Omental fat pad (tissue), 4 donors: ENCODE results near the gene MEF2C. TPM values are rescaled to one million over a fixed set of nuclear protein-coding genes. Genes with fewer than 3 reads are reported as not detected.
"Not testable (repeated sequence)": the region's sequence is repeated elsewhere in the genome, so short reads cannot be mapped to it uniquely, and the experiment has no call there.

ENCODE experiments used
- ATAC-seq: fragments of 150-250 bp; one replicate; pipeline ENCODE4 v1.9.1; 2016; ENCODE audit warnings: mild to moderate bottlenecking, moderate library complexity; ENCODE audit not compliant: low FRiP score
- DNase-seq: peaks from one replicate; pipeline ENCODE4 v3.0.0-alpha.2; 2019; ENCODE audit warnings: low spot score
- CTCF ChIP-seq, 3 donors: fragments of 450-650 bp; IDR thresholded peaks; one replicate each; pipeline ENCODE4 v1.5.1; 2016 to 2017; ENCODE audit warnings: antibody characterized with exemption in 3 of 3, mild to moderate bottlenecking in 3 of 3, moderate library complexity in 2 of 3
- total RNA-seq, 4 donors: library from RNA; depleted of rRNA; stranded (reverse); fragments of >200 nt; gene quantifications; one replicate each; pipeline ENCODE4 v1.1.0, GENCODE V29; 2016

MEF2C gene
- total RNA-seq, 4 donors from 2014 or later: 25.4 to 97.7 (median 44.0) TPM

GRCh38 chr5:88924330-88924657 is 41.3 kb upstream of the MEF2C start:
- no peak for ATAC-seq
- TF ChIP-seq CTCF (IDR thresholded peaks at IDR 0.05): no peak
- DNase-seq: no peak

- DNase-seq (no peak), ATAC-seq (no peak)
- no peak for TF ChIP-seq CTCF (IDR thresholded peaks at IDR 0.05)
Observed at GRCh38 chr5:88923623-88924329, 40.8 kb upstream of the MEF2C start.

GRCh38 chr5:88912743-88913142 is 29.8 kb upstream of the MEF2C start:
- not testable (repeated sequence) for DNase-seq, ATAC-seq

GRCh38 chr5:88911059-88911572 is 28.1 kb upstream of the MEF2C start:
- DNase-seq, ATAC-seq: not testable (repeated sequence)

- ATAC-seq: not testable (repeated sequence)
Observed at GRCh38 chr5:88904478-88904877, 21.5 kb upstream of the MEF2C start.

GRCh38 chr5:88903966-88904365 is 21.0 kb upstream of the MEF2C start:
- not testable (repeated sequence) for DNase-seq, ATAC-seq

More at GRCh38 chr5:88904478-88904877, 21.5 kb upstream of the MEF2C start:
- DNase-seq: not testable (repeated sequence)

- DNase-seq, ATAC-seq: not testable (repeated sequence)
Observed at GRCh38 chr5:88901077-88901476, 18.1 kb upstream of the MEF2C start.

GRCh38 chr5:88899096-88899737 is 16.2 kb upstream of the MEF2C start:
- ATAC-seq (no peak), DNase-seq (no peak)
- TF ChIP-seq CTCF (IDR thresholded peaks at IDR 0.05): no peak

GRCh38 chr5:88897748-88898147 is 14.8 kb upstream of the MEF2C start:
- TF ChIP-seq CTCF (IDR thresholded peaks at IDR 0.05): no peak
- no peak for DNase-seq
- no peak for ATAC-seq
